IMR-90 (cell line): ENCODE results near the gene MED12. TPM values are rescaled to one million over a fixed set of nuclear protein-coding genes. Genes with fewer than 3 reads are reported as not detected.

Experiments
- ATAC-seq: fragments of 200-7000 bp; cut with Tn5 transposase; 2 replicates; pipeline ENCODE4 v1.9.1; 2020; ENCODE audit warnings: low read depth, mild to moderate bottlenecking, moderate library complexity
- BruUV-seq: library from RNA; stranded (reverse); fragments of 400-500 nt; replicated peaks from 2 replicates; lab custom pipeline; 2021; lab: Mats Ljungman, UMichigan
- CTCF ChIA-PET: fragments of 300-600 bp; formaldehyde crosslinking; extraction: SDS; loops from one replicate; lab custom pipeline; 2021; ENCODE audit warnings: antibody characterized with exemption; lab: Yijun Ruan, JAX
- POLR2A ChIA-PET: fragments of 300-600 bp; sonication (Branson Sonifier 250); formaldehyde crosslinking; loops from one replicate; lab custom pipeline; 2022; ENCODE audit warnings: antibody characterized with exemption; ENCODE audit not compliant: unreplicated experiment; lab: Charles Lee
- DNase-seq: peaks from one replicate; pipeline ENCODE4 v3.0.0; 2013
- H2AFZ ChIP-seq: replicated peaks from 2 replicates; pipeline ENCODE3; 2013; ENCODE audit warnings: low read length, mild to moderate bottlenecking; ENCODE audit not compliant: poor library complexity
- H2AK5ac ChIP-seq: 2 replicates; pipeline ENCODE4 v1.6.1; 2013; ENCODE audit warnings: low read depth, low read length, inconsistent platforms
- H2AK9ac ChIP-seq: replicated peaks from 2 replicates; pipeline ENCODE3; 2013; ENCODE audit warnings: mild to moderate bottlenecking, low read depth, low read length, moderate library complexity; ENCODE audit not compliant: poor library complexity
- H2BK120ac ChIP-seq: 2 replicates; pipeline ENCODE4 v1.6.1; 2013; ENCODE audit warnings: low read depth, low read length, inconsistent platforms
- H2BK15ac ChIP-seq: 3 replicates; pipeline ENCODE4 v1.6.1; 2013; ENCODE audit warnings: low read depth, low read length, inconsistent platforms
- H2BK20ac ChIP-seq: 2 replicates; pipeline ENCODE4 v1.6.1; 2013; ENCODE audit warnings: low read depth, mild to moderate bottlenecking, inconsistent platforms, low read length, moderate library complexity
- H2BK5ac ChIP-seq: 2 replicates; pipeline ENCODE4 v1.6.1; 2013; ENCODE audit warnings: mild to moderate bottlenecking, low read depth, low read length, inconsistent platforms; ENCODE audit not compliant: poor library complexity, severe bottlenecking
- H3K14ac ChIP-seq: replicated peaks from 2 replicates; pipeline ENCODE4 v1.6.1; 2013; ENCODE audit warnings: low read depth, low read length, inconsistent platforms
- H3K18ac ChIP-seq: 2 replicates; pipeline ENCODE4 v1.6.1; 2013; ENCODE audit warnings: low read depth, low read length, control low read depth
- H3K23ac ChIP-seq: 2 replicates; pipeline ENCODE4 v1.6.1; 2013; ENCODE audit warnings: low read depth, low read length, inconsistent platforms
- H3K27ac ChIP-seq: 2 replicates; pipeline ENCODE4 v1.5.1; 2013; ENCODE audit warnings: mild to moderate bottlenecking, control low read depth, low read length; ENCODE audit not compliant: insufficient read depth
- H3K27me3 ChIP-seq: 2 replicates; pipeline ENCODE4 v1.6.1; 2013; ENCODE audit warnings: low read length; ENCODE audit not compliant: control insufficient read depth, insufficient read depth
- H3K36me3 ChIP-seq: 2 replicates; pipeline ENCODE4 v1.6.1; 2013; ENCODE audit warnings: low read length, mixed read lengths; ENCODE audit not compliant: control insufficient read depth, insufficient read depth
- H3K4ac ChIP-seq: 2 replicates; pipeline ENCODE4 v1.6.1; 2013; ENCODE audit warnings: low read depth, low read length, inconsistent platforms
- H3K4me1 ChIP-seq: 2 replicates; pipeline ENCODE4 v1.6.1; 2013; ENCODE audit warnings: low read length, mixed read lengths; ENCODE audit not compliant: control insufficient read depth, insufficient read depth
- H3K4me2 ChIP-seq: 2 replicates; pipeline ENCODE4 v1.6.1; 2013; ENCODE audit warnings: low read depth, mild to moderate bottlenecking, control low read depth, low read length, moderate library complexity
- H3K4me3 ChIP-seq: 2 replicates; pipeline ENCODE4 v1.5.1; 2013; ENCODE audit warnings: low read depth, mild to moderate bottlenecking, control low read depth, low read length, moderate library complexity; ENCODE audit not compliant: insufficient read depth
- H3K56ac ChIP-seq: 2 replicates; pipeline ENCODE4 v1.6.1; 2013; ENCODE audit warnings: low read length, inconsistent platforms; ENCODE audit not compliant: insufficient read depth; ENCODE audit errors: extremely low read depth
- H3K79me1 ChIP-seq, 2 experiments: 2 replicates each; pipeline ENCODE4 v1.6.1; 2013; ENCODE audit warnings: low read length in 2 of 2, inconsistent platforms in 1 of 2, low read depth in 1 of 2
- H3K9ac ChIP-seq: 2 replicates; pipeline ENCODE4 v1.6.1; 2013; ENCODE audit warnings: low read depth, low read length, control low read depth
- H3K9me1 ChIP-seq: 2 replicates; pipeline ENCODE4 v1.6.1; 2013; ENCODE audit warnings: low read length, inconsistent platforms; ENCODE audit not compliant: insufficient read depth
- H3K9me3 ChIP-seq: 2 replicates; pipeline ENCODE4 v1.6.1; 2013; ENCODE audit warnings: low read length; ENCODE audit not compliant: control insufficient read depth, insufficient read depth
- H4K20me1 ChIP-seq: 2 replicates; pipeline ENCODE4 v1.6.1; 2013; ENCODE audit warnings: low read length, inconsistent platforms; ENCODE audit not compliant: insufficient read depth
- H4K5ac ChIP-seq: 2 replicates; pipeline ENCODE4 v1.6.1; 2013; ENCODE audit warnings: mild to moderate bottlenecking, low read depth, low read length, control low read depth
- H4K8ac ChIP-seq, 2 experiments: 2 replicates each; pipeline ENCODE4 v1.6.1; 2013; ENCODE audit warnings: low read depth in 2 of 2, low read length in 2 of 2, control low read depth in 1 of 2, inconsistent platforms in 1 of 2
- H4K91ac ChIP-seq: 2 replicates; pipeline ENCODE4 v1.6.1; 2013; ENCODE audit warnings: low read depth, low read length, inconsistent platforms; ENCODE audit not compliant: insufficient read depth
- BHLHE40 ChIP-seq: fragments of 150-350 bp; IDR thresholded peaks from 2 replicates; pipeline ENCODE4 v1.6.1; 2016; ENCODE audit warnings: mild to moderate bottlenecking, low read depth, low read length
- CEBPB ChIP-seq: IDR thresholded peaks from 2 replicates; pipeline ENCODE4 v1.6.1; 2012; ENCODE audit warnings: low read depth, low read length, improper control_type of control experiment
- CHD1 ChIP-seq: IDR thresholded peaks from 2 replicates; pipeline ENCODE4 v1.6.1; 2012; ENCODE audit warnings: low read depth, low read length, improper control_type of control experiment
- FOS ChIP-seq: fragments of 150-350 bp; IDR thresholded peaks from 2 replicates; pipeline ENCODE4 v1.6.1; 2016; ENCODE audit warnings: low read depth, low read length
- MAFK ChIP-seq: IDR thresholded peaks from 2 replicates; pipeline ENCODE4 v1.6.1; 2012; ENCODE audit warnings: low read depth, low read length, improper control_type of control experiment
- MXI1 ChIP-seq: IDR thresholded peaks from 2 replicates; pipeline ENCODE4 v1.6.1; 2012; ENCODE audit warnings: low read depth, mild to moderate bottlenecking, low read length, moderate library complexity, borderline replicate concordance
- RCOR1 ChIP-seq: IDR thresholded peaks from 2 replicates; pipeline ENCODE4 v1.6.1; 2012; ENCODE audit warnings: mild to moderate bottlenecking, low read length, improper control_type of control experiment; ENCODE audit not compliant: insufficient replicate concordance
- SMC3 ChIP-seq: fragments of 150-350 bp; IDR thresholded peaks from 2 replicates; pipeline ENCODE4 v1.6.1; 2016; ENCODE audit warnings: low read depth, mild to moderate bottlenecking, antibody characterized with exemption, low read length, moderate library complexity
- WGBS, 2 experiments: methylation state at CpG; one replicate each; pipeline versions ENCODE4 v1.1.5 to v1.1.7; 2013; ENCODE audit warnings: missing lambda C conversion rate in 2 of 2; ENCODE audit not compliant: insufficient read length in 1 of 2; ENCODE audit errors: extremely low coverage in 2 of 2; 5-methylcytosine and 5-hydroxymethylcytosine counted together
- dilution Hi-C: fragments of 300-500 bp; cut with HindIII; formaldehyde crosslinking; loops from one replicate; pipeline ENCODE4 v1.14.3; 2018; ENCODE audit warnings: low sequenced_read_pairs; ENCODE audit not compliant: unreplicated experiment
- in situ Hi-C: fragments of 300-500 bp; cut with MboI; formaldehyde crosslinking; loops from 3 replicates; pipeline ENCODE4 v1.14.3; 2019; ENCODE audit warnings: low sequenced_read_pairs, inconsistent platforms, mixed read lengths
- intact Hi-C: fragments of 100-400 bp; cut with micrococcal nuclease; formaldehyde crosslinking; loops from 2 replicates; pipeline ENCODE4 v1.10.0; 2022
- polyA plus RNA-seq, 3 experiments: library from polyadenylated mRNA; depleted of rRNA; stranded (reverse); fragments of >200 nt; gene quantifications; 2 replicates each; pipeline ENCODE4 v1.2.3, GENCODE V29; 2012; ENCODE audit warnings: low replicate concordance in 1 of 3
- total RNA-seq: library from RNA; depleted of rRNA; stranded (reverse); fragments of >200 nt; gene quantifications from 2 replicates; pipeline ENCODE4 v1.2.3, GENCODE V29; 2012

MED12 gene
- total and polyA plus RNA-seq, 2 of the 4 experiments (the other 2 are of a cell fraction), result 9.1 to 19.8 TPM

- Histone ChIP-seq H2BK5ac (no peak overlapping the region), H3K9me3 (no peaks in the 10 kb centered on the region), H3K4me3 (no peak overlapping the region), H3K56ac (no peak overlapping the region), H2AK5ac (no peak overlapping the region), H3K9ac (no peak overlapping the region), H4K91ac (no peak overlapping the region), H3K4ac (no peak overlapping the region), H3K36me3 (no peaks in the 10 kb centered on the region), H2AFZ (no peak overlapping the region), H3K18ac (no peak overlapping the region), H3K27me3 (peaks cover 8% of the 10 kb centered on the region), H3K14ac (no peak overlapping the region), H4K8ac (no peak overlapping the region), H4K5ac (no peak overlapping the region), H3K23ac (no peak overlapping the region), H2AK9ac (no peak overlapping the region), H4K20me1 (no peaks in the 10 kb centered on the region), H2BK120ac (no peak overlapping the region), H3K27ac (no peak overlapping the region), H2BK15ac (no peak overlapping the region), H3K4me1 (no peaks in the 10 kb centered on the region), H2BK20ac (no peak overlapping the region), H3K79me1 (no peaks in the 10 kb centered on the region), H3K4me2 (no peak overlapping the region), H3K9me1 (no peaks in the 10 kb centered on the region)
- WGBS, 2 experiments, result 17% methylated on average over 2 of the region's 5 CpGs; no CpG with 5 or more reads in 1 of the 2 experiments
- no peak for DNase-seq
- in situ Hi-C loops (no loop called here), intact Hi-C loops (no loop called here), dilution Hi-C loops (no loop called here)
- BruUV-seq, result no TSS peak
- ATAC-seq, result no peak
- ChIA-PET POLR2A (no interaction called here), CTCF (no interaction called here)
- TF ChIP-seq BHLHE40 (no peak), SMC3 (no peak), CHD1 (no peak), MXI1 (no peak), CEBPB (no peak), MAFK (no peak), FOS (no peak), RCOR1 (no peak)
Observed at GRCh38 chrX:71170660-71171059, 52.3 kb downstream of the MED12 start.
